Measurements from ENCODE around the gene TUT7.
A peak's percentile ranks its signal among the peaks of the same experiment; 100 is the strongest.
"Not testable (repeated sequence)": the region's sequence is repeated elsewhere in the genome, so short reads cannot be mapped to it uniquely, and the experiment has no call there.

The TUT7 gene

DNA sequence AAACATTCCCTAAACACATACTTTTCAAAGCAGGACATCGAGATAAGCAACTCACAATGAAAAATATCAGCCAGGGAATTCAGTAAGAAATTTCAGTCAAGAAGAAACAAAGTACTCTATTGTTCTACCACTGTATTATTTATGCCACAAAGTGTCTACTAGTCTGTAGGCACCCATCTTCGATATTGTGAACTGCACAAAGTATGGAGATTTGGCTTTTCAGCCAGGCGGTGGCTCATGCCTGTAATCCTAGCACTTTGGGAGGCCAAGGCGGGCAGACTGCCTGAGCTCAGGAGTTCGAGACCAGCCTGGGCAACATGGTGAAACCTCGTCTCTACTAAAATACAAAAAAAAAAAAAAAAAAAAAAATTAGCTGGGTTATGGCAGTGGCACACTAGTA lies 63.9 kb downstream of the TUT7 start:
- not testable (repeated sequence) for DNase-seq

DNA sequence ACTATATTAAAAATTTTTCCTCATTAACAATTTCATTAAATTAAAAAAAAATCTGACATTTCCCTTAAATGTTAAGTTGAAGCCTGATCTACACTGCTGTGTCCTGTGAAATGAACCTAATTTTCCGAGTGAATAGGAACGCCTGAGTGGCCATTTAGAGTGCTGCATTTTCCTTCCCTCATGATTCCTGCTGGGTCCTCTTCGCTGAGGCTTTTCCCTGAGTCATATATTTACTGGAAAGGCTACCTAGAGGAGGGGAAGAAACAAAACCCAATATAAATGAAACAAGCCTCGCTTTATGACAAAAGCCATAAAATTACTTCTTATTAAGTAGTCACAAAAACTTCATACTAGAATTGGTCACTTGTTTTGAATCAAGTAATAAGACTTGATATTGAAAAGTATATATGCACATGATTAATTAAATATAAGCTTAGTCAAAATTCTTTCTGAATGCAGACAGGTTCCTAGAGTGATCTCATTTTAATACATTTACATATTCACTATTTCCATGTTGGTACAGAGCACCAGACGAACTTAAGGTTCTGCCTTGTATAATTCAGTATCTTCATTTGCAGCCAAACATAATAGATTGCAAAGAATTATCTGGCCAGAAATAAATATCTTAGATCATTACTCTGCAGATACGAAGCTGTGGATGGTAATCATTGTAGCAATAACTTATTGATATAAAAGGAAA lies 65.6 kb downstream of the TUT7 start:
- no peak for DNase-seq

DNA sequence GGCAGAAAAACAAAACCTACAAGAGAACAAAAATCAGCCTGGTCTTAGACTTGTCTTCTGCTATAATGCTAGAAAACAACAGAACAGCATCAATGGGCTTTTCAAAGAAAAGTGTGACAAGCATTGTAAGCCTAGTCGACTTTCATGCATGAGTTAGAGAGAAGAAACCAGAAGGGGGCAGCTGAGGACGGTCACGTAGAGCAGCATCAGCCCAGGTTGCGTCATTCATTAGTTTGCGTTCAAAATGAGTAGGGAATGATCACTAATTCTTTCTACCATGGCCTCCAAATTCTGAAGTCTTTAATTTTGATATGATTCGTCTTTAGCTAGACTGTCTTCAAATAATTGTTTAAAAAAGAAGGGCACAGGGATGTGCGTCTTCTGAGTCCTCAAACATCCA lies 67.2 kb downstream of the TUT7 start:
- DNase-seq: no peak

DNA sequence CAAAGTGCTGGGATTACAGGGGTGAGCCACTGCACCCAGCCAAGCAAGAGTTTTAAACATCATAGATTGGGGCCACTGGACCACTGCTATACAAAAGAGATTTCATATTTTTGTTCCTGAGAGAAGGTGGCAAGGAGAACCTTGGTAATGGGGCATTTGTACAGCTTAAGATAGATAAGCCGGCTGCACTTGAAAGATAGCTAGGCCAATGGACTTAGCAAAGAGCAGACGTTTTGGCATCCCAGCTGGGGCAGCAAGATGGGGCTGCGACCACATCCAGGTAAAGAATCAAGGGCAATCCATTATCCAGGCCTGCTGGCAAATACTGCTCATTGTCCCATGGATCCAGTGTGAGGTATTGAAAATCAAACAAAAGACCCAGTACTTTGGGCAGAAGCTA lies 67.9 kb downstream of the TUT7 start:
- DNase-seq: no peak

DNA sequence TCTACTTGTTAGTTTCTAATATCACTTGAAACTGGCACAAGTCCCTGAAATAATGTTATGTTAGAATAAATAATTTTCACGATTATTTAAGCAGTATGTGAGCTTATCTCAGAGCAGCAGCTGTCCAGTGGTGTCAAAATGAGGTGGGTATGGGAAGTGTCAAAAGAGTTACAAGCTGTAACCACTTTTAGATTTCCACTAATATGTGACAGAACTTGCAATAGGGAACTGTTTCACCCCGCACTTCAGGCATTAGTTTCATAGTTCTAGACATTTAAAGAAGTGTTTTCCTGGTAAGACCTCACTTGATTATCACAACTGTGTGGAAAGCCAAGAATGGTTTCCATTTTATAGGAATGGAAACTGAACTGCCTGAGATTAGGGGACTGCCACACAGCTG lies 68.9 kb downstream of the TUT7 start:
- DNase-seq: no peak

DNA sequence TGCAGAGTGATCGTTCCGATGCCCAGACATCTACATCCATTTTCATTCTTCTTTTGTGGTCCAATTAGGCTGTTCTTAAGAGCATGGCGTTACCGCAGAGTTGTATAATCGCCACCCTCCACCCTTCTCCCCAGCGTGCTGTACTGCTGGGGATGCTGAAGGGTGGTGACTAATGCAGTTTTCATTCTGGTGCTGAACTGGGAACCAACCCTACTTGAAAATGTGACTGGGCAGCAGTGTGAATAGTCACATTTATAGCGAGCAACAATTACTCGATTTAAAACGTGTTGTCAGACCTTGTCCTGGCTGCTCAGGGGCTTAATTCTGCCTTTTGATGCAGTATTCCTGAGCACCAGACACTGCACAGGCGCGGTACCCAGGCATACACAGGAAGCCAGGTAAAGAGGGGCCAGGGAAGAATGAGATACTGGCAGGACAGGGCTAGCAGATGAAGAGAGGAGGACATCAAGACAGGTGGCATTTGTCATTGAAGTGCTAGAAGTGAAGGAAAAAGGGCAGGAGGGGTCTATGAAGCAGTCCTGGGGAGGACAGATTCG lies 71.2 kb downstream of the TUT7 start:
- no peak for DNase-seq

DNA sequence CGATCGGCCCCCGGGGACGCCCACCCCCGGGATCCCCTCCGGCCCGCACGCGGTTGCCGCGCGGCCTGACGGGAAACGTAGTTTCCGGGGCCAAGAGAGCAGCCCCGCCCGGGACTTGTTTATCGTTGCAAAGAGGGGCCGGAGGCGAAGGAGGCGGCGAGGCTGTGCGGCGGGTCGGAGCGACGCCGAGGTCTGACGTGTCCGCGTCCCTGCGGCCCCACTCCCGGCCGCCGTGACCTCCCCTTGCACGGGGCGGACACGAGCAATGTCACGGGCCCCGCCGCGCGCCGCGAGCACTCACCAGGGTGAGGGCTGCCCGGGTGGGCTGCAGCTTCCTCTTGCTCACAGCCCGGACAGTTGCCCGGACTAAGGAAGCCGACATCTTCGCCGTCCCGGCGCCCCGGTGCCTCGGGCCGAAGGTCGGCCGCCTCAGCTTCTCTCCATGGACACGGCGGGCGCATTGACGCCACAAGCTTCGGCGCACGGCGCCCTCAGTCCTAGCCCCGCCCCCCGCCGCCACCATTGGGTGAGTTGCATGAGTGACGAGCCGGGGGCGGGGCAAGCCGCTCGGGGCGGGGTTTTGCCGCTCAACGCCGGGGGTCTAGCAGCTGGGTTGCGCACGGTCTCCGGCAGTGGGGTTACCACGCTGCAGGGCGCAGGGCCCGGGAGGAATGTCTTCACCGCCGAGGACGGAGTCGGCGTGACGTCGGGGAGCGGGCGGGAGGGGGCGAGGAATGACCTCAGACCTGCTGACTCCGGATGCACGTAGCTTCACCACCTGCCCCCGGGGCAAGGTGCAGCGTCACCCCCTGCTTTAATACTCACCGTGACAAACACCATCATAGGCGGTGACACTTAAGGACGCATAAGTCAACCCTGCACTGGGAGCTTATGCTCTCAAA lies 71.9 kb downstream of the TUT7 start, which contains the start of gene ISCA1:
Gene ISCA1, minus strand, starts transcription at position 462 of the 902 bp plus-strand sequence. Its CDS starts 80 bp downstream, at position 382.
- peak; percentile 99 for DNase-seq

DNA sequence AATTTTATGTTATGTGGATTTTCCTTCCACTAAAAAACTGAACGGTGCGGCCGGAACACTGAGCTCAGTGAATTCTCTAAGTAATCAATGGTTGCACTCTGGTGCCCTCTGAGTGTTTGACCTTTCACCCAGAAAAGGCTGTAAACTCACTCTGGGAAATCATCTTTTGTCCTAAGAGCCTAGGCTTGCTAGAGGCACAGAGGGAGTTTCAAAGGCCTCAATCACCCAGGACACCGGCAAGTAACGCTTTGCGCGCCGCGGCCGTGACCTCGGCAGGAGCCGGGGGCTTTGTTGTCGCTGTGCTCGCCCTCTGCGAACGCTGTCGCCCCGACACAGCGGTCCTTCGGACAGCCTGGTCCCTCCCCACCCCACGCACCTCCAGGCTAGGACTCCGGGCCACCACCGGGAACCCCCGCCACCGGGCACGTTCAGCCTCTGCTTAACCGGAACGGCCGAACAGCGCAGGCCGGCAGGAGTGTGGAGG lies 72.6 kb downstream of the TUT7 start:
- no peak for DNase-seq

DNA sequence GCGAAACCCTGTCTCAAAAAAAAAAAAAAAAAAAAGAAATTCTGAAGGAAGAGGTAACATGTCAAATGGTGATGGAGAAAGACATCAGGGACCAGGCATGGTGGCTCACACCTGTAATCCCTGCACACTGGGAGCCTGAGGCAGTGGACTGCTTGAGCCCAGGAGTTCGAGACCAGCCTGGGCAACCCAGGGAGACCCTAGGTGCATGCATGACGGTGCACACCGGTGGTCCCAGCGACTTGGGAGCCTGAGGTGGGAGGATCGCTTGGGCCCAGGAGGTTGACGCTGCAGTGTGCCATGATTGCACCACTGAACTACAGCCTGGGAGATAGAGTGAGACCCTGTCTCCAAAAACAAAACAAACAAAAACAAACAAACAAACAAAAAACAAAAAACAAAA lies 73.6 kb downstream of the TUT7 start:
- DNase-seq: no peak

DNA sequence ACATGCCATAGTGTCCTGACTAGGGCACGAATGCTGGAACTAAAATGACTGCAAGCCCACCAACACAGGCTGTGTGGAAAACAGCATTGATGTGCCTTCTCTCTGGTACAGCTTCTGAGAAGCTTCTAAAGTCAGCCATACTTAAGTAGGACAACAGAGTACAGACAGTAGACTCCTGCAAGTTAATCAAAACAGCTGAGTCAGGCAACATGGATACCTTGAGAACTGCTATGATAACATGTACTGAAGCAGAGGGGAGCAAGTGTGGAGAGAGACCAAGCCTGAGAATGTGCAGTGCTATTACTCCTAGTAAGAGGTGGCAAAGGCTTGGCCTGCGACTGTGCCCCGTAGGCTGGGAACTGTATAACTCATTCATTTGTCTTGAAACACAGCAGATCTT lies 74.4 kb downstream of the TUT7 start:
- DNase-seq: no peak

DNA sequence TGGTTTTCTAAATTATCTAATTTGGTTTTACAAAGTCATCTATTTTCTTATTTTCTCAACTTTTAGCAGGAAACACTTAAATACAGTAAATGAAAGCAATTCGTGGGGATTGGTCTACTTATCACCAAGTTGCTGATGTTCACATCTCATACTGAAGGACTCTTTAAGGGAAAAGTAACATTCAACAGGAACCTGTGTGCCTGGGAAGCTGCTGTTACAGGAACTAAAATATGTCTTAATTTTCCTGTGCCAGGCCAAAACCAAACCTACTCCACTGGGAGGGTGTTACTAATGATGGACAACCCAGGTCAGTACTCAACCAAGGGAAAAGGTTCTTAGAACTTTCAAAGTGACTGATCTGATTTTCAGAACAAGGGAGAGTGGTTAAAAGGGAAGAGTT lies 77.1 kb downstream of the TUT7 start:
- DNase-seq: no peak

DNA sequence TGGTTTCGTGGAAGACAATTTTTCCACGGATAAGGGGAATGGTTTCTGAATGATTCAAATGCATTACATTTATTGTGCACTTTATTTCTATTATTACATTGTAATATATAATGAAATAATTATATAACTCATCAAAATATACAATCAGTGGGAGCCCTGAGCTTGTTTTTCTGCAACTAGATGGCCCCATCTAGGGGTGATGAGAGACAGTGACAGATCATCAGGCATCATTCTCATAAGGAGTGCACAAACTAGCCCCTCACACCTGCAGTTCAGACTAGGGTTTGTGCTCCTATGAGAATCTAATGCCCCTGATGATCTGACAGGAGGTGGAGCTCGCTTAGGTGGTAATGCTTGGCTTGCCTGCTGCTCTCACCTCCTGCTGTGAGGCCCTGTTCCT lies 78.2 kb downstream of the TUT7 start:
- no peak for DNase-seq

DNA sequence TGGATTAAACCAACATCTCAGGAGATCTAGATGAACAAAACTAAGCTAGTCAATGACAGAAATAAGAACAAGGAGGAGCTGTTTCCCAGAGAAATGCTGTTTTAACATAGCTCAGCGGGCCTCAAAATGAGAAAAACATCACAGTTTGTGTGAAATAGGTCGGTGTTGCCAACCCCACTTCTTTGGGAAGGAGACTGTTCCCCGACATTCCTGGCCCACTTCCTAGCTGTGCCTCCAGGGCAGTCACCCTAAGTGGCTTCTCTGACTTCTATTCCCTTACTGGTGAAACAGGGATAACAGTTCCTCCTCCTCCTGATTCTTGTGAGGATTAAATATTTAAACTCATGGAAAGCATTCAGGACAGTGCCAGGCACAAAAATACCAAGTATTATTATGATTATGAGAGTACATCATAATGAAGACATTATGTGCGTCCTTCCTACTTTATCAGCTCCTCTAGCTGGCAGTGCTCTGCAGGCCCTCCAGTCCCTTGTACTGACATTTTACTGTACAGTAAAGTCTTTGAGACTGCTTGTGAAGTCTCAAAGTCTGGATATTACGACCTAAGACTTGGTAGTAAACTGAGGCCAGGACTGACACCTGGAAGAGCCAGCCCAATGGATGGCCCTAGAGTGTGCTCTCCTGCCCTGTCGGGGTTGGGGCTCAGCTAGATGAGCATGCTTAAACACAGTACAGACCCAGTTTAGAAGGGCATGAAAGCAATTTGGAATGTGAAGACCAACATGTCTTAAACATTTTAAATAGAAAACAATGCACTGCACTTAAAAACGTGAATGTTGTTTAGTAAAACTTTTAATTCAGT lies 79.2 kb downstream of the TUT7 start:
- no peak for DNase-seq

DNA sequence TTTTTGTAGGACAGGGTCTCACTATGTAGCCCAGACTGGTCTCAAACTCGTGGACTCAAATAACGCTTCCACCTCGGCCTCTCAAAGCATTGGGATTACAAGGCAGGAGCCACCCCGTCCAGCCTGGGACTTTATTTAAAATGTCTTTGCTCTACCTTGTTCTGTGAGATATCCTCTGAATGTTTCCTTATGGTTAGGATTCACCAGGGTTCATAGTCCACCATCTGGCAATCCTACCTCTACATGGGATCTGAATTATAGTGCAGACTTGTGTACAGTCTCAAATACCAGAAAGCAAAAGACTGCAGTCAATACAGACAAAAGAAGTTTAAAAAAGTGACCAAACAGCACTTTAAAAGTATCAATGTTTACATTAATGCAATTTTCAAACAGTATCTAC lies 82.0 kb downstream of the TUT7 start:
- no peak for DNase-seq

DNA sequence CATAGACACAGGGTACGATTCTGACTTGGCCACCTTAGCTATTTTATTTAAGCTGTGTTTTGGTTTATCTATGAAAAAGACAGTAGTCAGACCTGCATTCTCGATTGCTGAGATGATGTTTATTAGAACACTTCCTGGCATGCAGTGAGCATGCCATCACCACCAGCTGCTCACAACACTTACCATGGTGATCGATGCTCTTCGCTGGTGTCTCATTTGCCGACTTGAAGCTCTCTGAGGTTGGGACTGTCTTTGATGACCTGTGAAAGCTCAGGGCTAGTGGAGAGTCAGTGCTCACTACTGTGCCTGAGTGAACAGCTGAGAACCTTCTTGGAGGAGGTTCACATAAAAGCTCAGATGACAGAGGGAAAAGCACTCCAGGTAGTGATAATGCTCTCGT lies 90.3 kb downstream of the TUT7 start:
- DNase-seq: no peak

DNA sequence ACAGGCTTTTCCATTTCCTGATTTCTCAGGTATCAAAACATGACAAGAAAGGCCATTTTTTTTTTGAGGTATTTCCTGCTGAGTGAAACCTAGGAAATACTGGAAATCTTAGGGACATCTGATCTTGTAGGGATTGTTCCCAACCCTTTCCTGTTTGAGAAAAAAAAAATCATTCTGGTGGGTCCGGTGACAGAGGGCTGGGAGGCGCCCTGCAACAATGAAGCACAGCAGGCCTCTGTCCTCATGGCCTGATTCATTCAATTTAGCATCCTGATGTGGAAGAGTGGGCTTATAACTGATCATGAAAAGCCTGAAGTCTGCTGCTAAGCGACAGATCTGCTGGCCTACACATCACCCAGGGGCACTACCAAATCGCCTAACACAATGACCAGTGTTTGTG lies 91.7 kb downstream of the TUT7 start:
- no peak for DNase-seq

DNA sequence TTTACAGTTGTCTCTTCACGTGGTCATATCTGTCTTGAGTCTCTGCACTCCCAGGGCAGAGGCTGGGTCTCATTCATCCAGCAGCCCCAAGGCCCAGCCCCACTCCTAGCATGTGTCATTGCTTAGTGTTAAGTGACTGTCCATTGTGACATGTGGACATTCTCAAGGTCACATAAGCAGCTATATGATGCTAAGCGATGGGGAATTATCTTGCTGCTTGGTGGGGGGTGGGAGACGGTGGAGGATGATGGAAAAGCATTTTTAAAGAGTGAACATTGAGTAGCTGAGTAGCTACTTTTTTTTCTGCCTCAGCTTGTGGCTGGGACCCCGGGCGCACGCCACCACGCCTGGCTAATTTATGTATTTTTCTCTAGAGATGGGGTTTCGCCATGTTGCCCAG lies 94.7 kb downstream of the TUT7 start, which contains the start of gene C9orf153:
Gene C9orf153, minus strand, starts transcription at position 101 of the 400 bp plus-strand sequence. CDS start 30,054 bp downstream, outside the sequence.
- no peak for DNase-seq

DNA sequence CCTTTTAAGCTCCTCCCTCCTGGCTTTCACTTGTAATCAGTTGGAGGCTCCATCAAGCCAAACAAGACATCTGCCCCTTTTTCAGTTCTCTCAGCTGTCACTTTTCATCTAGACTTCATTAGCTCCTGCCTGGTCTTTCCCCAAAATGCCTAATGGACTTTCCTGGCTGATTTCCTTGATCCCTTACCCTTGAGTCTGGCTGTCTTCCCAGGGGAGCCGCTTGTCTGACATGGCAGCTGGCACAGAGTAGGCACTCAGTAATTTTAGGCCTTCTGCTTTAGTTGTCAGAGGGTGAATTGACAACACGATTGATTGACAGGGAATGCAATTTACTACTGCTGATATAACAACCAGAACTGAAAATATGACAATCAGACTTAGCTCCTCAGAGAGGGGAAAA lies 96.8 kb downstream of the TUT7 start:
- no peak for DNase-seq

DNA sequence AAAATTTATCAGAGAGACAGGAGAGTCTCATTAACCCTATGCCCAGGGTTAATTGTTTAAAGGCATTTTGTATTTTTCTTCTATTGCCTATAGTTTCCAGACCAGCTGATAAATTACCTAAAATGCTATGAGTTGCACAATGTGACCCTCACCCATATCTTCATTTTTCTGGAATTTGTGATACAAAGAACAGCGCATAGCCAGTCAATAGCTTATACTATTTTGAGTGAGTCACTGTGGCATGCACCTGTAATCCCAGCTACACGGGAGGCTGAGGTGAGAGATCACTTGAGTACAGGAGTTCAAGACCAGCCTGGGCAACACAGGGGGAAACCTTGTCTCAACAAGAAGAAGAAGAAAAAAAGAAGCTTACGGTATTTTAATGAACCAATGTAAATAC lies 97.6 kb downstream of the TUT7 start:
- DNase-seq: no peak

DNA sequence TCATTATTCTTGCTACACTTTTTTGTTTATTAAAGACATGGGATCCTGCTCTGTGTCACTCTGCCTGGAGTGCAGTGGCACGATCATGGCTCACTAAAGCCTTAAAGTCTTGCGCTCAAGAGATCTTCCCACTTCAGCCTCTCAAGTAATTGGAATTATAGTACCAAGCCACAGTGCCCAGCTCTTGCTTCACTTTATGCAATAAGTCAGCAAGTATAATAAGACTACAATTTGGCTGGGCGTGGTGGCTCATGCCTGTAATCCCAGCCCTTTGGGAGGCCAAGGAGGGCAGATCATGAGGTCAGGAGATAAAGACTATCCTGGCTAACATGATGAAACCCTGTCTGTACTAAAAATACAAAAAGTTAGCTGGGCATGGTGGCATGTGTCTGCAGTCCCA lies 100.6 kb downstream of the TUT7 start:
- DNase-seq: no peak

DNA sequence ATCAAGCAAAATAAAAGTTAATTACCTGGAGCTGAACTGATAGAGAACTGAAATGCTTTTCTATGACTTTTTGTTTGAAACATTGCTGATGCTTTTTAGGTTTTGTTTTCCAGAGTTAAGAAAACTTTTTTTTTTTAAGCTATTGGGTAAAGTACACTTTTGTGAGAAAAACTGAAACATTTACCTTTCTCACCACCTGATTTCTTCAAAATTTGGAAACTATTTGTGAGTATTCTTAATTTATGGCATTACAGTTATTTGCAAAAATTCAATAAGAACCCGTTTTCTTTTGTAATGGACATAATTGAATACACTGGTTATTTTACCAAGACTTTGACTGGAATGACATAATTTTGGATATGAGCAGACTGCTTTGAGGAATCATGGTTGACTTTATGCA lies 101.3 kb downstream of the TUT7 start:
- DNase-seq: no peak

DNA sequence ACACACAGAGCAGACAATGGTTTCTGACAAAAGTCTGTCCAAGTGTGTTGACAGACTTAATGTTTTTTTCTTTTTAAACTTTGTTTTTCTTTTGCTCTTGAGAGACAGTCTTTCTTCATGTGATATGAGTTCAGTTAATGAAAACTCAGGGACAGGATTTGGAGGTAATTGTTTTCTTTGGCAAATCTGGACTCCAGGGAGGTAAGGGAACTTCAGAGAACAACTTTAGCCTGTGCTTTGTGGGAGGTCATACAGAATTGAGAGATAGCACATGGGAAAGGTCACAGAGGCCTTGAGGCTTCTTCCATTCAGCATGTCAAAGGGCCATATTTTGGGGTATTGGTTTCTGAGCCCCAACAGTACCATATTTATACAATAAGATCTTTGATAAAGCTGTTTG lies 104.1 kb downstream of the TUT7 start:
- no peak for DNase-seq

DNA sequence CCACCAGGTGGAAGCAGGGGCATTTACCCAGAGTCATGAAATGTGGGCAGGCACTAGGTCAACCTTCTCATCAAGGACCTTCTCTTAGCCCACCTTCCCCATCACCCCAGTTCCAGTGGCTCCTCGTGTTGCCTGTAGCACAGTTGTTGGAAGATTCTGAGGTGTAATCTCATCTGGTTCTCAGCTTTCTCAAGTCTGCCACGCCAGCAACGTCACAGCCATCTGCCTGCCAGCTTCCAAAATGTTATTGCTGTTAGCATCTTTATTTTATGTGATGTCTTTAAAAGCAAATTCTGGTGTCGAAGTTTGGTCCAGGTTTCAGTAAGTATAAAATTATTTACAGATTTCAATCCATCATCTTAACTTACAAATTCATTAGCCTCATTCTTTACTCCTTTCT lies 105.5 kb downstream of the TUT7 start:
- DNase-seq: no peak

Data from activated effector memory CD4-positive, alpha-beta T cell treated with anti-CD3 and anti-CD28 coated beads, Interleukin-2, amount 50 U/mL, for 16 hours (primary cell).